Measurements from ENCODE around the gene VTN.

DNA sequence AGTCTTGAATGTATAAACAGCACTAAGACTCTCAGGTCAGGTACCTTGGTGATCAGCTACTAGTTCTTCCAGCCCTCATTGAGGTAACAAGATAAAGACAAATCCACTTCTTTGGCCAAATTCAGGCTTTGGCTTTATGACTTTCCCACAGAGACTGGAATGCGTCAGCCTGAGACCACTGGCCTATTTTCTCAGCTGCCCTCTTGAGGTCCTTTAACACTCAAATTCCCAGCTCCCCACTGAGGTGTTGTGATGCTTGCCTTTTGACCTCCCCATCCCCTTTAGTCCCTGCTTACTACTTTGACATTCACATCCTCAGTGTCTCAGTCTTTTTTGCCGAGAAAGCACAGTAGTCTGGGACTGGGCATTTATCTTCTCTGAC lies 23.9 kb downstream of the VTN start:
- no peak for TF ChIP-seq POLR2AphosphoS5 (IDR thresholded peaks at IDR 0.05; ENCODE audit: low read depth, low read length)
- no peak for TF ChIP-seq POLR2A (IDR thresholded peaks at IDR 0.05; ENCODE audit: low read depth, low read length)
- no peak for TF ChIP-seq TAF1 (IDR thresholded peaks at IDR 0.05; ENCODE audit: borderline replicate concordance, low read depth, low read length)
